Heart right ventricle (tissue), 16 donors: ENCODE data around the gene NUP210. TPM values are rescaled to one million over a fixed set of nuclear protein-coding genes. Genes with fewer than 3 reads are reported as not detected.

ENCODE experiments used
- ATAC-seq, 8 donors: fragments of 200-7000 bp; cut with Tn5 transposase; one replicate each; pipeline ENCODE4 v1.9.1; 2020; ENCODE audit warnings: mild to moderate bottlenecking in 8 of 8, moderate library complexity in 8 of 8, moderate number of reproducible peaks in 1 of 8
- DNase-seq, 2 donors: peaks; one replicate each; pipeline ENCODE4 v3.0.0-alpha.2; 2020
- H3K27ac ChIP-seq, 10 donors: fragments of 200-600 bp; sonication (generic) in 2 of 10; one replicate each; pipeline versions ENCODE4 v1.5.0 to v1.8.0; 2020 to 2022; ENCODE audit warnings: mild to moderate bottlenecking in 3 of 10
- H3K27me3 ChIP-seq, 7 donors: fragments of 200-600 bp; one replicate each; pipeline ENCODE4 v1.8.0; 2021 to 2022; ENCODE audit warnings: mild to moderate bottlenecking in 2 of 7
- H3K36me3 ChIP-seq, 9 donors: fragments of 200-600 bp; sonication (generic) in 1 of 9; one replicate each; pipeline versions ENCODE4 v1.5.0 to v1.8.0; 2020 to 2022; ENCODE audit warnings: mild to moderate bottlenecking in 2 of 9
- H3K4me1 ChIP-seq, 9 donors: fragments of 200-600 bp; sonication (generic) in 1 of 9; one replicate each; pipeline versions ENCODE4 v1.5.0 to v1.8.0; 2020 to 2022; ENCODE audit warnings: mild to moderate bottlenecking in 4 of 9
- H3K4me3 ChIP-seq, 10 donors: fragments of 200-600 bp; sonication (generic) in 2 of 10; one replicate each; pipeline versions ENCODE4 v1.5.0 to v1.8.0; 2020 to 2022; ENCODE audit warnings: mild to moderate bottlenecking in 7 of 10, moderate library complexity in 2 of 10
- H3K9me3 ChIP-seq, 11 donors: fragments of 200-600 bp in 10 of 11; sonication (generic) in 2 of 11; one replicate each; pipeline versions ENCODE4 v1.5.0 to v1.8.0; 2013 to 2022; ENCODE audit warnings: mild to moderate bottlenecking in 2 of 11, control low read depth in 1 of 11, moderate library complexity in 1 of 11
- WGBS, 2 donors: extraction: QIAGEN DNeasy Blood & Tissue Kit; methylation state at CpG; one replicate each; pipeline ENCODE4 v1.1.7; 2013; ENCODE audit warnings: inconsistent platforms in 1 of 2; 5-methylcytosine and 5-hydroxymethylcytosine counted together
- intact Hi-C, 10 donors: fragments of 100-400 bp; cut with DNase I; formaldehyde crosslinking; loops; one replicate each; pipeline versions ENCODE4 v1.11.1 to v1.14.2; 2022
- polyA plus RNA-seq, 2 donors: library from polyadenylated mRNA; stranded (reverse); fragments of 200-250 nt; gene quantifications; one replicate each; pipeline ENCODE4 v1.2.3, GENCODE V29; 2013
- total RNA-seq, 10 donors: library from RNA; stranded (reverse); fragmentation: NEBNext Ultra II Directional in 3 of 10; extraction: Animal tissue kit (Norgen Biotek cat#: 25700) in 3 of 10; gene quantifications; one replicate each; pipeline versions ENCODE4 v1.2.1 to v1.2.4, GENCODE V29; 2021 to 2023
- TF ChIP-seq, protein P1 (sequence below), 9 donors: fragments of 200-600 bp; sonication (generic) in 2 of 9; IDR thresholded peaks; one replicate each; pipeline versions ENCODE4 v1.5.0 to v1.8.0; 2021 to 2022; ENCODE audit warnings: antibody characterized with exemption in 9 of 9, mild to moderate bottlenecking in 5 of 9, moderate library complexity in 1 of 9
- donor health status: Arrhythmogenic right ventricular cardiomyopathy.
- donor health status: ischemic (EF 13 %, LVEDD 7.1; RV severe dilation, severe dysfunction).
- donor health status: healthy with polysubstance abuse.
- donor health status: DM: no; HTN: yes; CAD: no.
- donor health status: DM: no; HTN: no; CAD: no.
- donor health status: ischemic (EF 25% LVEDD 6.9; RV normal size, moderate dysfunction).
- donor health status: ischemic (EF 25% LVEDD 5.7; RV mildly dilated, moderate dysfunction).
- donor health status: healthy.
- donor health status: DM: yes; HTN: yes; CAD: no.
- donor health status: Ischemic cardiomyopathy.
- donor health status: ischemic (EF 35%, LVEDD 5.7; RV mildly dilated, moderate dysfunction).
- donor health status: nonischemic (EF 11% LVEDD 7.7; RV severe dilation, severe dysfunction).
- donor health status: DM: yes; HTN: yes; CAD: no.
- donor health status: PGD.
- donor health status: ischemic (EF 29% LVEDD 5.4; RV normal size, mild dysfunction).
- donor health status: nonischemic (EF 23%, LVEDD 6.1; RV moderate dilation, normal function).

NUP210 gene
- total and polyA plus RNA-seq, 12 donors, result 0.84 to 7.2 (median 2.5) TPM

DNA sequence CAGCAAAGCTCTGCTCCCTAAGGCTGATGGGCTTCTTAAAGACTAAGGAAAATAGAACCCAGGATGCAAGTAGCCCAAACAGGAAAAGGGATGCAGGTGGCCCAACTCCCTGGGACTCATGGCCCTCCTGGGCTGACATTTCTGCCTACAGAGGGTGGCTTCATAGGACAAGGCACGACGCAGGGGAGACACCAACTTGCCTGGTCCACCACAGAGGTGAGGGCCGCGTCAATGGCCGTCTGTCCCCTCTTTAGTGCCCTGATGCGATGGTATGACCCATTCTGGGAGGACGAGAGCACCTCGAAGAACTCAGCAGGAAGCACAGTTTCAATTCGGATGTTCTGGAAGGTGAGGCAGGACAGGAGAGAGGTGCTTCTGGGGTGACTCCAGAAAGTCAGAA lies 44.0 kb downstream of the NUP210 start:
- TF ChIP-seq, protein P1, sequence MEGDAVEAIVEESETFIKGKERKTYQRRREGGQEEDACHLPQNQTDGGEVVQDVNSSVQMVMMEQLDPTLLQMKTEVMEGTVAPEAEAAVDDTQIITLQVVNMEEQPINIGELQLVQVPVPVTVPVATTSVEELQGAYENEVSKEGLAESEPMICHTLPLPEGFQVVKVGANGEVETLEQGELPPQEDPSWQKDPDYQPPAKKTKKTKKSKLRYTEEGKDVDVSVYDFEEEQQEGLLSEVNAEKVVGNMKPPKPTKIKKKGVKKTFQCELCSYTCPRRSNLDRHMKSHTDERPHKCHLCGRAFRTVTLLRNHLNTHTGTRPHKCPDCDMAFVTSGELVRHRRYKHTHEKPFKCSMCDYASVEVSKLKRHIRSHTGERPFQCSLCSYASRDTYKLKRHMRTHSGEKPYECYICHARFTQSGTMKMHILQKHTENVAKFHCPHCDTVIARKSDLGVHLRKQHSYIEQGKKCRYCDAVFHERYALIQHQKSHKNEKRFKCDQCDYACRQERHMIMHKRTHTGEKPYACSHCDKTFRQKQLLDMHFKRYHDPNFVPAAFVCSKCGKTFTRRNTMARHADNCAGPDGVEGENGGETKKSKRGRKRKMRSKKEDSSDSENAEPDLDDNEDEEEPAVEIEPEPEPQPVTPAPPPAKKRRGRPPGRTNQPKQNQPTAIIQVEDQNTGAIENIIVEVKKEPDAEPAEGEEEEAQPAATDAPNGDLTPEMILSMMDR (IDR thresholded peaks at IDR 0.05), result no peak
- H3K36me3 ChIP-seq, result peaks cover 0 to 71% (median 0%) of the 10 kb centered on the region in 9 donors
- DNase-seq, result no peak
- H3K27ac ChIP-seq, result no peak overlapping the region
- no peaks in the 10 kb centered on the region for H3K9me3 ChIP-seq
- peaks cover 0 to under 1% (median 0%) of the 10 kb centered on the region in 7 donors for H3K27me3 ChIP-seq
- H3K4me3 ChIP-seq, result no peak overlapping the region
- 94% methylated on average over 9 of the region's 9 CpGs for WGBS, 2 donors
- H3K4me1 ChIP-seq, result peaks cover 0 to 19% (median 11%) of the 10 kb centered on the region in 9 donors
- ATAC-seq, result no peak
- intact Hi-C loops, result no loop called here

DNA sequence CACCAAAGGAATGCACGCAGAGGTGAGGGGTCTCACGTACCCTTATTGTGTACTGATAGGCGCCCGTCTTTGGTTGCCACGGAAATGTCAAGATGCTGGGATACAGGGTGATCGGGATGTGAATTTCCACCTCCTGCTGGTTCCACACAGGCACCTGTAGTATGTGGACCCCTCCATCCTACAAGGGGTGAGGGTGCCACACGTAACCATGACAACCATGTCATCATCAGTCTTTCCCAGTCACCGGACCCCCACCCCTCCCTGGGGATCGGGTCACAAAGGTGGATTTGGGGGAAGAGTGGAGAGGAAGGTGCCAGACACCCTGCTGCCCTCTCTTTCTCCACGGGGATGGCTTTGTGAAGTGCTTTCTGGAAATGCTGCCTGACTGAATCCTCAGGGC lies 44.7 kb downstream of the NUP210 start:
- no peak for ATAC-seq
- no peak for DNase-seq
- Histone ChIP-seq H3K27ac (no peak overlapping the region), H3K27me3 (peaks cover 0 to 6% (median 0%) of the 10 kb centered on the region in 7 donors), H3K36me3 (peaks cover 0 to 77% (median 0%) of the 10 kb centered on the region in 9 donors), H3K9me3 (no peaks in the 10 kb centered on the region), H3K4me3 (no peak overlapping the region), H3K4me1 (peaks cover 0 to 19% (median 11%) of the 10 kb centered on the region in 9 donors)
- TF ChIP-seq, protein P1 (IDR thresholded peaks at IDR 0.05), result no peak
- intact Hi-C loops, result no loop called here
- WGBS, 2 donors, result 80 to 82% methylated on average over 10 of the region's 10 CpGs

DNA sequence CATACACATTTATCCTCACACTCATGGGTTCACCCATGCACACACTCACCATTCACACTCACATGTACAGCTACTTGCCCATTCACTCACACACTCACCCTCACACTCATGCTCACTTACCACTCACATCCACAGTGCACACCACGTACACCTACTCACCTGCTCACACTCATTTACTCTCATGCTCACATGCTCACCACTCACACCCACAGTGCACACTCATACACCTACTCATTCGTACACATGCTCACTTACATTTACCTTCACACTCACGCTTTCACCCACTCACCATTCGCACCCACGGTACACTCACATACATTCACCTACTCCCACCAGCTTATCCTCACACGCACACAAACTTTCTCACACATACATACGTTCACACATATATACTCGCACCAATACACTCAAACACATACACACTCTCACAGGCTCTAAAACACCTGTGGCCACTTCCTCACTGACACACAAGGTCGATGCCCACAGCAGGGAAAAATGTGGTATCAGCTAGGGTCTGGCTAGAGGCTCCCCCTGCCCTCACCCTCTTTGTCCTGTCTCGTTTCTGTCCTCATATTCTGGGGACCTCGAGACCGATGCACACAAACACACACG lies 46.0 kb downstream of the NUP210 start:
- Histone ChIP-seq H3K27me3 (peaks cover 0 to 6% (median 0%) of the 10 kb centered on the region in 7 donors), H3K27ac (no peak overlapping the region), H3K9me3 (no peaks in the 10 kb centered on the region), H3K36me3 (peaks cover 0 to 71% (median 0%) of the 10 kb centered on the region in 9 donors), H3K4me1 (peaks cover 0 to 9% (median 3%) of the 10 kb centered on the region in 9 donors), H3K4me3 (no peak overlapping the region)
- intact Hi-C loops, result no loop called here
- TF ChIP-seq, protein P1 (IDR thresholded peaks at IDR 0.05), result no peak
- no peak for DNase-seq
- ATAC-seq, result no peak
- WGBS, 2 donors, result 91 to 92% methylated on average over 13 of the region's 13 CpGs

DNA sequence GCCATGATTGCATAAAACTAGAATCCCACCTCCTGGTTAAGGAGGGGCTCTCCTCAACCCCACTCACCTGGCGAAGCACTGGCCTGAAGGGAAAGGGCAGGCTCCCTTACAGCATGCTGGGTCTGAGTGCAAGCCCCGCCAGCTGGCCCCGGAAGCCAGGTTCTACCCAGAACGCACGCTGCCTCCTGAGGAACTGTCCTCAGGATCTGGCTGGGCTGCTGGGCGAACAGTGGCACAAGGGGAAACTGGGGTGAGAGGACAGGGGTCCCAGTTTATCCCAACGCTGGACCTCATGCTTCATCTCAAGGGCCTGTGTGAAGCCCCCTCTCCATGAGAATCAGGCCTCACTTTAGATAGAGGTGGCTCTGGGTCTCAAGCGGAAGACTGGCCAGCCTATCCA lies 47.5 kb downstream of the NUP210 start:
- Histone ChIP-seq H3K4me1 (no peaks in the 10 kb centered on the region), H3K27ac (no peak overlapping the region), H3K9me3 (no peaks in the 10 kb centered on the region), H3K27me3 (peaks cover 0 to 6% (median 0%) of the 10 kb centered on the region in 7 donors), H3K4me3 (no peak overlapping the region), H3K36me3 (peaks cover 0 to 61% (median 0%) of the 10 kb centered on the region in 9 donors)
- intact Hi-C loops, result no loop called here
- DNase-seq (no peak), ATAC-seq (no peak)
- WGBS, 2 donors, result 92 to 96% methylated on average over 8 of the region's 8 CpGs
- TF ChIP-seq, protein P1 (IDR thresholded peaks at IDR 0.05), result no peak
